Measurements from ENCODE around the gene MX2.

MX2 gene

DNA sequence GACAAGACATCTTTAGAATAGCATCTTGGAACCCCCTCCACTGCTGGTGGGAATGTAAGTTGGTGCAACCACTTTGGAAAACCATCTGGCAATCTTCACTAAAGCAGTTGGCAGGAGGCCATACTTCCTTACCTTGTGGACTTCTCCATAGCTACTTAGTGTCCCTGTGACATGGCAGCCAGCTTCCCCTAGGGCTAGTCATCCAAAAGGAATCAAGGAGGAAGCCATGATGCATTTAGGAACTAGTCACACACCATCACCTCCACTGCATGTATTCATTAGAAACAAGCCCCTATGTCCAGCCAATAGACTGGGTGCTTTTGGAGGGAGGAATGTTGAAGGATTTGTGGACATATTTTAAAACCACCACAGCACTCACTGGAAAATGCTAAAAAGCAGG lies 19.9 kb downstream of the MX2 start:
- in situ Hi-C loops (cut with HindIII; ENCODE audit: low sequenced_read_pairs): no loop called here

DNA sequence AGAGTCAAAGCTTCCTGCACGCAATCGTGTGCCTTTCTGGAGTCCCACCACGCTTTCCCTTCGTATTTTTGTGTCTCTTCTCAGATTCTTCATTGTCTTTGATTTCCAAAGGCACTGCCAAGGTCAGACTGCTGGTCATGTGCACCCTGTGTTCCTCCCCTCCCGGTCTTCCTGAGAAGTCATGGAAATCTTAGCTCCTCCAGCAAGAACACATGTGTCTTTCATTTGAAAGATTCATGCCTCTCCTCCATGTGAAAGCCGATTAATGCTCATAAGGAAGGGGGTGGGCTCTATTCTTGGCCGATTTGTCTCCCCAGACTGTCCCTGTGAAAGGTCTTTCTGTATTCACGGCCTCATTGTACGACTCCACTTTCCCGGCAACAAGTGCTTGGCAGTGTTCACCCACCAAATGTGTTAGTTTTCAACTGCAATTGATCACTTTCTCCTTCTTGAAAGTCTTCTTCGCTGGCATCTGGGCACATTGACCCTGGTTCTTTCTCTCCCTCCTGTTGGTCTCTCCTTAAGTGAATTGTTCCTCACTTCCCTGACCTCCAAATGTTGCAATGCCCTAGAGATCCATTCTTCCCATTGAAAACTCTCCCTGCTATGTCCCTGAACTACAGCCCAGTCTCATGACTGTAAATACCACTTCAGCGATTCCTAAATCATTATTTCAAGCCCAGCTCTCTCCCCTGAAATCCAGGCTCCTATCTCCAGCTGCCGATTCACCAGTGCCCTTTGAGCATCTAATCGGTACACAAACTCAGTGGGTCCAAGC lies 25.4 kb downstream of the MX2 start:
- in situ Hi-C loops (cut with HindIII; ENCODE audit: low sequenced_read_pairs): no loop called here

DNA sequence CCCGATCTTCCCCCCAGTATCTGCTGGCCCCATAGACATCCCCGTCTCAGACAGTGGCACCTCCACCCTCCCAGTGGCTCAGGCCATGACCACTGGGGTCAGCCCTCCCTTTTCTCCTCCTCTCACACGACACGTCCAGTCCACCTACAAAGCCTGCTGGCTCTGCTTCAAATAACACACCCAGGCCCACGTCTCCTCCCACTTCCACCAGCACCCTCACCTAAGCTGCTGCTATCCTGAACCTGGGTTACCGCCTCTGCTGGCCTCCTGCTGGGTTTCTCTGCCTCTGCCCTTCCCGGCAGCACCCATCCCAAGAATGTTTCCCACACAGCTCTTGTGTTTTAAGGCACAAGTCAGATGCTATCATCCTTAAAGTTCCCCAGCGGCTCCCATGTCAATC lies 26.0 kb downstream of the MX2 start:
- in situ Hi-C loops (cut with HindIII; ENCODE audit: low sequenced_read_pairs): no loop called here

DNA sequence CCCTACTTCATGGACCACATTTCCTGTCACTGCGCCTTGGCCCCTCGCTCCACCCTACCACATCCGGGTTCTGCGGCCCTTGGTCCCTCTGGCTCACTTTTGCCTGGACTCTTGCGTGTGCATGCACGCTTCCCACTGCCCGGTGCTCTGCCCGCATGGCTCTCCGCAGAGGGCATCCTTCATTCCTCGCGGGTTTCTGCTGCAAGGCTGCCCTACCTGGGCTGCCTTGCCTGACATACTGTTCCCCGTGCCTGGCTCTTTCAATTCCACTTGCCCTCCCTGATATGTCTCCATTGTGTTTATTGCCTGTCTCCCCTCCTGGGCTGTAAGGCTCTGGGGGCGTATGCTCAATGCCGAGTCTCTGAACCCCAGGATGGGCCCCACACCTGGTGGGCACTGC lies 26.4 kb downstream of the MX2 start:
- in situ Hi-C loops (cut with HindIII; ENCODE audit: low sequenced_read_pairs): no loop called here

DNA sequence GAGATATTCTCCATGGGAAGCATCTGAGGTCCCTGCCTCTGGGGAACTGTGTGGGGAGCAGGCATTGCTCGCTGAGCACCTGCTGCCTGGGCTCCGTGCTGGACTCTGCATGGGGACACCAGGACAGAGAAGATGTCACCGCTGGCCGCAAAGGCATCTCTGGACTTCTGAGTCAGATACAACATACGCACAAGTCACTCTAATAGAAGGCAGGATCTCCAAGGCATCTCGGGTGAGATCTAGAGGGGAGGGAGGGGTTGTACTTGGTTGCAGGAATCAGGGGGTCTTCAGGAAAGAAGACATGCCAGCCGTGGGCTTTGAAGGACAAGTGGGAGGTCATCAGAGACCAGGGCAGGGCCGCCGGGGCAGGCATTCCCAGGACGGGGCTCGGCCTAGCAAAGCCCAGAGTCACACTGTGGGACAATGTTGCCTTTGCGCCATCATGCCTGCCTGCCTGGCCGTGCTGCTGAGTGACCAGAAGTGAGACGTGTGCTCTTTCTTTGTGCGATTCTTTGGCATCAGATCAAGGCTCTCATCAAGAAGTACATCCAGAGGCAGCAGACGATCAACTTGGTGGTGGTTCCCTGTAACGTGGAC lies 28.3 kb downstream of the MX2 start:
- in situ Hi-C loops (cut with HindIII; ENCODE audit: low sequenced_read_pairs): no loop called here

DNA sequence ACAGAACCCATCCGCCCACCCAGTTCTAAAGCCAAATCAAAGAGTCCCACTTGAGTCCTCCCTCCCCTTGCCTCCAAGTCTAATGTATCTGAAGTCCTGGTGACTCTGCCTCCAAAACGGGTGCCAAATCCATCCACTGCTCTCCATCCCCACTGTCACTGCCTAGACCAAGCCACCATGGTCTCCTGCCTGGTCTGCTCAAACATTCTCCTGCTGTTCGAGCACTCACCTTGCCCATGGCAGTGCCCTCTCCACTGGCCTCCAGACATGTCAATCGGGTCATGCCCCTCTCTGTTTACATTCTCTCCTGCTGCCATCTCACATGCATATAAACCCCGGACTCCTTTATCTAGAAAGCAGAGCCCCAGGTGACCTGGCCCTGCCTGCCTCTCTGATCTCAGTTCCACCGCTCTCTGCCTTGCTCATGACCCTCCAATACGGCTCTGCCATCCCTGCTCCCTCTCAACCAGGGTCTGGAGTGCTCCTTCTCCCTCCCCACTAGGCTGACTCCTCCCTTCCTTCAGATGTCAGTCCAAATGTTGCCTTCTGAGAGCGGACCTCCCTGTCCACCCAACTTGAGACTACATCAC lies 32.1 kb downstream of the MX2 start:
- in situ Hi-C loops (cut with HindIII; ENCODE audit: low sequenced_read_pairs): no loop called here

DNA sequence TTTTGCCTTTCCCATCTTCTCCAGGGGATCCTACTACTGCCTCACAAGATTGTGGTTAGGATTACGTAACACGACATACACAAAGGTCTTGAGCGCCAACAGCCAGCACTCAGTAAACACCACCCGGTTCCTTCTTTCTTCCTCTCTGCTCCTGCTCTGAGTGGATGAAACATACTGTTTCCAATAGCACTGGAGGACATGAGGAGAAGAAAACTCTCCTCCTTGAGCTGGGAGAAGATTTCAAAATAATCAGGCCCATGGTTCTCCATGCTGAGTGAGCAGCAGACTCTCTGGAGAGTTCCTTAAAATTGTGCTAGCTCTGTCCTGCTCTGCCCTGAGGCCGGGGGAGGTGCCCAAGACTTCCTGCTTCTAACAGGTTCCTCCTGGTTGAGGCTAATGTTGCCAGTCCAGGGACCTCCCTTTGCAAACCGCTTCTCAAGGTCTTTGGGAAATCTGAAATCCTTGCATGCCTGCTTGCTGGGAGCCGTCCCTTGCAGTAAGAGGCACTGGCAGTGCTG lies 34.8 kb downstream of the MX2 start:
- in situ Hi-C loops (cut with HindIII; ENCODE audit: low sequenced_read_pairs): loop anchor here (5.0 kb wide), 1 partner anchor 71 kb away; no protein-coding TSS in a partner anchor

DNA sequence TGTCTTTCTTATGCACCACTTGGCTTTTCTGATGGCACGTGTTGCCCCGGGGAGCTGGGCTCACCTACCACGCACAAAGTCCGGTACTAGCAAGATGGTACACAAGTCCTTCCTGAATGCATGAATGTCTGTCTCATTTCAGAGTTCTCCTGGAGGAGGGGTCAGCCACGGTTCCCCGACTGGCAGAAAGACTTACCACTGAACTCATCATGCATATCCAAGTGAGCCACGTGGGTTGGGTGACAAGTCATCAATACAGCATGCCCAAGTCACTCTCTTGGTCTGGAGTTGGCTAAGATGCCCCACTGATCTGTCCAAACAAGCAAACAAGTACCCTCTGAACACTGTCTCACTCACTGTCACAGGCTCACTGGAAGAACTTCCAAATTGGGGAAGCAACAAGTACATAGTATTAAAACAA lies 35.7 kb downstream of the MX2 start:
- in situ Hi-C loops (cut with HindIII; ENCODE audit: low sequenced_read_pairs): loop anchor here (5.0 kb wide), 1 partner anchor 70 kb away; no protein-coding TSS in a partner anchor

DNA sequence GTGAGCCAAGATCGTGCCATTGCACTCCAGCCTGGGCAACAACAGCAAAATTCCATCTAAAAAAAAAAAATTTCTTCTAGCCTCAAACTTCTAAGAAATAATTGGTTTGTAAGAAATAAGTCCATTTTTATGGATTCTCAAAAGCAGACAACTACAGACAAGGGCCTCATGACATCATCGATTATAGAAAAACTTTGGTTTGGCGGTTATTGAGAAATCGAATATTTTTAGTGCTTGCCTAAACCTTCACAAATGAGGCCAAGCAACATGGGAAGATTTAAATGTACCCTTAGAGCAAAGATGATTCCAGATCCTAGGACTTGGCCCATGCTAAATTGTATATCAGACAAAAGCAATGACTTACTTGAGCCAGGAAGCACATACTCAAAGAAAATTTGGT lies 36.4 kb downstream of the MX2 start:
- in situ Hi-C loops (cut with HindIII; ENCODE audit: low sequenced_read_pairs): loop anchor here (5.0 kb wide), 1 partner anchor 69 kb away; no protein-coding TSS in a partner anchor

DNA sequence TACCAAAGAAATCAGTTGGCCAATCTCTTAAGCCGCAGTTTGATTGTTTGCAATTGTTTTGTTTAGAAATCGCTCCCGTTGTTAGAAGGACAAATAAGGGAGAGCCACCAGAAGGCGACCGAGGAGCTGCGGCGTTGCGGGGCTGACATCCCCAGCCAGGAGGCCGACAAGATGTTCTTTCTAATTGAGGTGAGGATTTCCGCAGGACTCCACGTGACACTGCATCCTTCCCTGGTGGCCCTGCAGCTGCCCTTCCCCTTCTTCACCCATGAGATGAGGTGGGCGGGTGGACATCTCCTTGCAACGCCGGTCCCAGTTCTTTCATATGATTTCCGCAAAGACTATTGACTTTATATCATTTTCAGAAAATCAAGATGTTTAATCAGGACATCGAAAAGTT lies 37.0 kb downstream of the MX2 start:
- in situ Hi-C loops (cut with HindIII; ENCODE audit: low sequenced_read_pairs): loop anchor here (5.0 kb wide), 1 partner anchor 68 kb away; no protein-coding TSS in a partner anchor

DNA sequence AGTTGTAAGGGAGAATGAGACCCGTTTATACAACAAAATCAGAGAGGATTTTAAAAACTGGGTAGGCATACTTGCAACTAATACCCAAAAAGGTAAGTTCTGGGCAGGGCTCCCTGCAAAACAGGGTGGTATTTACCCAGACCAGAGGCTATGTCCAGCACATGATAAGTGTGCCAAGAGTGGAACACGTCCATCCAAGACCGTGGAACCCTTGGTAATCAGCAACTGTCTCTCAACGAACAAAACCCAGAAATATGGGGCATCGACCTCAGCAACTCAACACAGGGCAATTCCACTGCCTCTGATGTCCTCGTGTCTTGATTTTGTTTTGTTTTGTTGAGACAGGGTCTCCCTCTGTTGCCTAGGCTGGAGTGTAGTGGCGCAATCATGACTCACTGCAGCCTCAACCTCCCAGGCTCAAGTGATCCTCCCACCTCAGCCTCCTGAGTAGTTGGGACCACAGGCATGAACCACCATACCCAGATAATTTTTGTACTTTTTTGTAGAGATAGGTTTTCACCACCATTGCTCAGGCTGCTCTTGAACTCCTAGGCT lies 37.5 kb downstream of the MX2 start:
- in situ Hi-C loops (cut with HindIII; ENCODE audit: low sequenced_read_pairs): loop anchor here (5.0 kb wide), 1 partner anchor 68 kb away; no protein-coding TSS in a partner anchor

DNA sequence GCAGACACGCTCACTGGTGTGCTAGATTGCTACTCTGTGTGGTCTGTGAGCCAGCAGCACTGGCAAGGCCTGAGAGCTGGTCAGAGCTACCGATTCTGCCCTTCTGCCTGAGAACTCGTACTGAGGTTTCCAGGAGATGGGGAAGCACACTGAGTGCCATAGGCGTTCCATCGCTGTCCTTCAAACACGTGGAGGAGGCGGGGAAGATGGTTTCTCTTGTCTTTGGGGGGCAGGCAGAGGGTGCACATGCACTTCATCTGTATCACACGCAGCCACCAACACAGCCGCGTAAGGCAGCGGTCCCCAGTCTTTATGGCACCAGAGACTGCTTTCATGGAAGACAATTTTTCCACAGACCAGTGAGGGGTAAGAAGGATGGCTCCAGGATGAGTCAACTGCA lies 40.4 kb downstream of the MX2 start:
- in situ Hi-C loops (cut with HindIII; ENCODE audit: low sequenced_read_pairs): no loop called here

DNA sequence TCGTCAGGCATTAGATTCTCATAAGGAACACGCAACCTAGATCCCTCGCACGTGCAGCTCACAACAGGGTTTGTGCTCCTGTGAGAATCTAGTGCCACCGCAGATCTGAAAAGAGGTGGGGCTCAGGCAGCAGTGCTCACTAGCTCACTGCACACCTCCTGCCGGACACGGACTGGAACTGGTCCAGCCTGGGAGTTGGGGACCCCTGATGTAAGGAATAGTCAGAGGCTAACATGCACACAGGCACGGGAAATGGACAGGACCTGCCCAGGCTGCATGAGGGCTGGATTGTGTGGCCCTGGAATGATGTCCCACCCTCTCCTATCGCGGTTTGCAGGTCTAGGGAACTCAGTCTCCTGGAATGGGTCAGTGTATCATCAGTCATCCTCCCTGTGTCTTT lies 41.0 kb downstream of the MX2 start:
- in situ Hi-C loops (cut with HindIII; ENCODE audit: low sequenced_read_pairs): no loop called here

DNA sequence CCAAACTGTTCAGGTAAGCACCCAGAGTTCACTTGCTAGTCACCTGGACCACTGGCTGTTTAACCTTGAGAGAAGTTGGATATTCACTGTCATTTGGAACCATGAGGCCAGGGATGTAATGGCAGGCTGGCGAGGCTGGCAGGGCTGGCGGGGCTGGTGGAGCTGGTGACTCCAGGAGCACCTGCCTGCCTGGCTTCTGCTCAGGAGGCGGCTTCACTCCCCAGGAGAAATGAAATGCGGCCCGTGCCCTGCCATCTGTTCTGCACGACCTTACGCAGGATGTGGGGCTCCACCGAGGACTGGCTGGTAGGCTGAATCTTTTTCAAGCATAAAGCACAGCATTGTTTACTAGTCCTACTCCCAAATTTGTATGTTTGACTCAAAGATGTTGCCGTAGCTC lies 41.5 kb downstream of the MX2 start:
- in situ Hi-C loops (cut with HindIII; ENCODE audit: low sequenced_read_pairs): no loop called here

DNA sequence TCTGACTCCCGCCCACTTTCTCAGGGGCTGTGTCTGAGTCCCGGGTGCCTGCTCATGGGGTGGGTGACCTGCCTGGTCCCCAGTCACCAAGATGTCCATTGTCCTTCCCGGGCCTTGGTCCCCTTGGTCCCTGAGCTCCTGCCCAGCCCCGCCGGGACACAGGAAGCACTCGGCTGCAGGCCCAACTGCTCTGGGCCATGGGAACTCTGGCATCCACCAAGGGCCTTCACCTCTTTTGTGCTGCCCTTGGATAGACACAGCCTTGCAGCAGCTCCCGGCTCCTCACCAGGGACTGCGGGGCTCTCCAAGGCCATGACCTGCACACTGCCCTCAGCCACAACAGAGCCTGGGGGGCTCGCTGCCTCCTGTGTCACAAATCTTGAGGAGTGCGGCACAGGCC lies 42.1 kb downstream of the MX2 start:
- in situ Hi-C loops (cut with HindIII; ENCODE audit: low sequenced_read_pairs): no loop called here

DNA sequence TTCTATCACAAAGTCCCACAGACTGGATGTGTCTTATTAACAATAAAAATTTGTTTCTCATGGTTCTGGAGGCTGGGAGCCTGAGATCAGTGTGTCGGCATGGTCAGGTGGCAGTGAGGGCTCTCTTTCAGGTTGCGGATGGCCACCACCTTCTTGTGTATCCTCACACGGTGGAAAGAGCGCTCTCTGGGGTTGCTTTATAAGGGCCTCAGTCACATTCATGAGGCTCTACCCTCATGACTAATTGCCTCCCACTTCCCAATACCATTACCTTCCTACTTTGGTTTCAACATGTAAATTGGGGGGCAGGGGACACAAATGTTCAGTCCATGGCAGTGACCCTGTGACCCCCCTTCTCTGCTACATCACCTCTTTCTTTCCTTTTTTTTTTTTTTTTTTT lies 43.5 kb downstream of the MX2 start:
- in situ Hi-C loops (cut with HindIII; ENCODE audit: low sequenced_read_pairs): no loop called here

DNA sequence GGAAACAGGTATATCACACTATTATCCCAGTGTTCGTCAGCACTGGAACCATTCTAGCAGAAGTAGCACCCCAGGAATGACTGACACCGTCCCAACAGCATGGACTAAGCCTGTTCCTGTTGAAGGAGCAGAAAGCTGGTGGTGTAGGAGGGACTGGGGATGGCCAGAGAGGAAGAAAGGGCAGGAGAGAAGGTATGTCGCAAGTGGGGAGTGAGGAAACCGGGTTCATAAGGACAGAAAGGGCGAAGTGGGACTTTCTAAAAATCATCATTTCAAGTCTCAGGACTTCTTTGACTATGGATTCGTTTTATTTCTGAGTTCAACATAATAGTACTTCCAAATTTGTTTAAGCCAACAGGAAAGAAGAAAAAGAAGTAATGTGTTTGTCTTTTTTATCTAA lies 44.5 kb downstream of the MX2 start:
- in situ Hi-C loops (cut with HindIII; ENCODE audit: low sequenced_read_pairs): no loop called here

DNA sequence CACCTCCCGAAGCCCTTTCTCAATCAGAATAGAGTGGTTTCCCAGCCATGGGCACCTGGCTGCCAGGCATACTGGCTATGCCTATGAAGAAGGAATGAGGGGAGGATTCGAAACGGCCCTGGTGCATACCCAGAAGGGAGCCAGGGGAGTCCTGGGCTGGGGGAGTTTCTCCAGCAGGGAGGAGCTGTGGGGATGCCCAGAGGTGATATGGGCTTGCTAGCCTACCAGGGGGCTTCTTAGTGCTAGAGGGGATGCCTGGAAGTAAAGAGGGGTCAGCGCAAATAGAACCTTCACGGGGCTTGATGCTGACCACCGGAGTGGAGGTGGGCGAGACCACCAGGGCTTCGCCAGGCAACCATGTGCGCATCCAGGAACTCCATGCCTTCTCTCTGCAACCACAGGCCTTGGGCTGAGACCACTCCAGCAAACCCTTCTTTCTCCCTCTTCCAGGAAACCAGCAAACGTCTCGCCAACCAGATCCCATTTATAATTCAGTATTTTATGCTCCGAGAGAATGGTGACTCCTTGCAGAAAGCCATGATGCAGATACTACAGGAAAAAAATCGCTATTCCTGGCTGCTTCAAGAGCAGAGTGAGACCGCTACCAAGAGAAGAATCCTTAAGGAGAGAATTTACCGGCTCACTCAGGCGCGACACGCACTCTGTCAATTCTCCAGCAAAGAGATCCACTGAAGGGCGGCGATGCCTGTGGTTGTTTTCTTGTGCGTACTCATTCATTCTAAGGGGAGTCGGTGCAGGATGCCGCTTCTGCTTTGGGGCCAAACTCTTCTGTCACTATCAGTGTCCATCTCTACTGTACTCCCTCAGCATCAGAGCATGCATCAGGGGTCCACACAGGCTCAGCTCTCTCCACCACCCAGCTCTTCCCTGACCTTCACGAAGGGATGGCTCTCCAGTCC lies 46.0 kb downstream of the MX2 start:
- in situ Hi-C loops (cut with HindIII; ENCODE audit: low sequenced_read_pairs): no loop called here

DNA sequence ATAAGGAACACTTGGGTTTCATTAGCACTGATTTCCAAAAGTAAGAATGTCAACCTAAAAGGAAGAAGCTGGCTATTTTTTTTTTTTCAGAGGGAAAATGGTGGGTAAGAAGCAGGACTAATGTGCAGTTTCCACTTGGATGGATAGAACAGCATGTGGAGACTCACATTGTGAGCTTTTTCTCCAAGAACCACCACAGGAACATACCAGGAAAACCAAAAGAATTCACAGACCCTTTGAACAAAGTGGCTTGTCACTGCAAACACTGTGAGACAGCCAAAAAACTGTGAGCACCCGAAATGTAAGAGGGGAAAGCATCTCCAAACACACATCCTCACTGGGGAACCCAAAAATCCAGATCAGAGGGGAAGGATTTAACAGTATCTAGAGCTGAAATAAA lies 48.5 kb downstream of the MX2 start:
- in situ Hi-C loops (cut with HindIII; ENCODE audit: low sequenced_read_pairs): no loop called here

DNA sequence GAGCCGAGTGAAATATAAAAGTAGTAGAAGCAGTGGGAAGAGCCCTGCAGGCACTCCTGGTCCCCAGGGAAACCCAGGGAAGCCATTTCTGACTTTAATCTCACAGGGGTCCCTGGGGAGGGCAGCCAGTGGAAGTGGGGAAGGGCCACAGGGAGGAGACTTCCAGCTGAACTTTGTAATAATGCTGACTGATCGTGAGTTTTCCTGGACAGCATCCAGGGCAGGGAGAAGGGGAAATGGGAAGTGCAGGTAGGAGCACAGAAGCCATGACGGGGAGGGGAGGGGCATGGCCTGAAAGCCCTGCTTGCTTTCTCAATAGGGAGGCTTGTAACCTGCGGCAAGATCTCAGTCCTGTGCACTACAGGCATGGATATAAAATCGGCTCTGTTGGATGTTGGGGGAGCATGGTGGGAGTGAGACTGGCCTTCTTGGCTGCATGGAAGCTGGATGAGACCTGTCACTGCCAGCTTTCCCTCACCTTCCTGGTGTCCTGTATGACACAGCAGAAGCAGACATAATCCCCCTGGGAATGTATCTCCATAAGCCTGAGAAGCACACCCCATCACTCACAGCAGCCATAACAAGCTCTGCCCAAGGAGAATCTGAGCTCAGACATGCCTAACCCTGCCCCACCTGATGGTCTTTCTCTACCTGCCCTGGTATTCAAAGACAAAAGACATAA lies 49.1 kb downstream of the MX2 start:
- in situ Hi-C loops (cut with HindIII; ENCODE audit: low sequenced_read_pairs): no loop called here

Data from endothelial cell of hepatic sinusoid (primary cell).